ENCODE results near the gene BABAM2.
A peak's percentile ranks its signal among the peaks of the same experiment; 100 is the strongest.
"Not testable (repeated sequence)": the region's sequence is repeated elsewhere in the genome, so short reads cannot be mapped to it uniquely, and the experiment has no call there.

The BABAM2 gene

DNA sequence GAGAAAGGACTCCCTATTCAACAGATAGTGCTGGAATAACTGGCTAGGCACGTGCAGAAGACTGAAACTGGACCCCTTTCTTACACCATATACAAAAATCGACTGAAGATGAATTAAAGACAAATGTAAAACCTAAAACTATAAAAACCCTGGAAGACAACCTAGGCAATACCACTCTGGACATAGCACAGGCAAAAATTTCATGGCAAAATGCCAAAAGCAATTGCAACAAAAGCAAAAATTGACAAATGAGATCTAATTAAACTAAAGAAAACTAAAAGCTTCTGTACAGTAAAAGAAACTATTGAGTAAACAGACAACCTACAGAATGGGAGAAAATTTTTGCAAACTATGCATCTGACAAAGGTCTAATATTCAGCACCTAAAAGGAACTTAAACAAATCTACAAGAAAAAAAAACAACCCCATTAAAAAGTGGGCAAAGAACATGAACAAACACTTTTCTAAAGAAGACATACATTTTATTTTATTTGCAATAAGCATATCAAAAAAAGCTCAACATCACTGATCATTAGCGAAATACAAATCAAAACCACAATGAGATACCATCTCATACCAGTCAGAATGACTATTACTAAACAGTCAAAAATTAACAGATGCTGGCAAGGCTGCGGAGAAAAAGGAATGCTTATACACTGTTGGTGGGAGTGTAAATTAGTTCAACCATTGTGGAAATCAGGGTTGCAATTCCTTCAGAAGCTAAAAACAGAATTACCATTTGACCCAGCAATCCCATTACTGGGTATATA is 8.5 kb upstream of the BABAM2 start:
- not testable (repeated sequence) for DNase-seq

DNA sequence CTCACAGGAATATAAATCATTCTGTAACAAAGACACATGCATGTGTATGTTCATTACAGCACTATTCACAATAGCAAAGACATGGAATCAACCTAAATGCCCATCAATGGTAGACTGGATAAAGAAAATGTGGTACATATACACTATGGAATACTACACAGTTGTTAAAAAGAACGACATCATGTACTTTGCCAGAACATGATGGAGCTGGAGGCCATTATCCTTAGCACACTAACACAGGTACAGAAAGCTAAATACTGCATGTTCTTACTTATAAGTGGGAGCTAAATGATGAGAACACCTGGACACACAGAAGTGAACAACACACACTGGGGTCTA is 8.0 kb upstream of the BABAM2 start:
- DNase-seq: not testable (repeated sequence)

DNA sequence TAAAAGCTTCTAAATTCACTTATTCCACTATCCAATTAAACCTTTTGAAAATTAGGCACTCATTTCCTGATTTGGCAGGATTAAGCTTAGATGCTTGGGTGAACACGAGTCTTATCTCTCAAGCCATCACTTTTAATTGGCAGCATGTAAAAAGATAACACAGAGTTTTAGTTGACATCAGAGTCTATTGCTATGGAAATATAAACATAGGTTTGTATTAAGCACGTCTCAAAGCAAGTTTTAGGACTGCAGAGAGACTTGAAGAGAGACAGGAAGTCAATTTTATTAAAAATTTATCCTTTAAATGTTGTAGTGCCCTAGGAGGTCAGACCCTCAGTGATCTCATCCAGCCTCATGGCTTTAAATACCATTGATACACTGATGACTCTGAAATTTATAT is 5.9 kb upstream of the BABAM2 start:
- no peak for DNase-seq

DNA sequence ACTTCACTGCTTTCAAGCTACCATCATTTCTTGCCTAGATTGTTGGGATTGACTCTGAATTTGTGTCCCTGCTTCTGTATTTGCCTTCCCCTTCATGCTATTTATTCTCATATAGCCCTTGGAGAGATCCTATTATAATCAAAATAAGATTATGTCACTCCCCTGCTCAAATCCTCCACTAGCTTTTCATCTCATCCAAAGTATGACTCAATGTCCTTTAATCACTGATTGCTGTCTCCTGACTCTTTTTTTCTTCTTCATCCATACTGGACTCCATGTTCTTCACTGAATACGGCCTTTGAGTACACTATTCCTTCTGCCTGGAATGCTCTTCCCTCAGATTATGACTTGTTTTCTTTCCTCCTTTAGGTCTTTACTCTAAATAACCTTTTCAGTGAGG is 5.3 kb upstream of the BABAM2 start:
- no peak for DNase-seq

DNA sequence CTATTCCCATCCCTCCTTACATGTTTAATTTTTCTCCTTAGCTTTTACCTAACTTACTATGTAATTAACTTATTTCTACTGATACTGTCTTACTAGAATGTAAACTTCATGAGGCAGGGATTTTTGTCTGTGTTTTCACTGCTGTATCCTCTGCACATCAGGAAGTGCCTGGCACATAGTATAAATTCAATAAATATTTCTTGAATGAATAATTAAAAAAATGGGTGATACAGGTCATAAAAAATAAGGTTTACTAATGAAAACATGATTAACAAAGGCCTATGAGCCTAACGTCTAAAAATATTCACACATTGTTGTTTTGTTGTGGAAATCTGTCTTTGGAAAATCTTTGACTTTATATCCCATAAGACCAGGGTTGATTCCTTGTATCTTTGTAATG is 4.9 kb upstream of the BABAM2 start:
- no peak for DNase-seq

DNA sequence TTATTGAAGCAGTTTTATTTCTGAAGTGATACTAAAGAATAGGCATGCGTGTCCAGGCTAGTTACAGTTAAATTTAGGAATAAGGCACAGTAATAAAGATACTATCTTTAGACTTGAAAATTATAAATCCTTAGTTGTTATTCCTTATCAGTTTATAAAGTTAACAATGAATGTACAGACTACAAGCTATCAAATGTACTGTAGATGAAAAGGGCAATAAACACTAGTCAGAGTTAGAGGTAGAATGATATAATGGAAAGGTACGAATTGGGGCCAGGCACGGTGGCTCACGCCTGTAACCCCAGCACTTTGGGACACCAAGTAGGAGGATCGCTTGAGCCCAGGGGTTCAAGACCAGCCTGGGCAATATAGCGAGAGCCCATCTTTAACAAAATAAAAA is 4.2 kb upstream of the BABAM2 start:
- DNase-seq: no peak

DNA sequence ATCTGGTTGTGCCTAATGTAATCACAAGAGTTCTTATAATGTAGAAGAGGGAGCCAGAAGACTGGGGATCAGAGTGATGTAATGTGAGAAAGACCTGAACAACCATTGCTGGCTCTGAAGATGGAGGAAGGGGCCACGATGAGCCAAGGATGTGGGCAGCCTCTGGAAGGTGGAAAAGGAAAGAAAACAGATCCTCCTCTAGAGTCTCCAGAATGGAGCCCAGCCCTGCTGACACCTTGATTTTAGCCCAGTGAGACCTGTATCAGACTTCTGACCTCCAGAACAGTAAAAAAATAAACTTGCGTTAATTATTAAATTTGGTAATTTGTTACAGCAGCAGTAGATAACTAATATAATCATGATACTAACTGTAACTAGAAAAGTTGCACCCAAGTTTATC is 3.4 kb upstream of the BABAM2 start:
- no peak for DNase-seq

DNA sequence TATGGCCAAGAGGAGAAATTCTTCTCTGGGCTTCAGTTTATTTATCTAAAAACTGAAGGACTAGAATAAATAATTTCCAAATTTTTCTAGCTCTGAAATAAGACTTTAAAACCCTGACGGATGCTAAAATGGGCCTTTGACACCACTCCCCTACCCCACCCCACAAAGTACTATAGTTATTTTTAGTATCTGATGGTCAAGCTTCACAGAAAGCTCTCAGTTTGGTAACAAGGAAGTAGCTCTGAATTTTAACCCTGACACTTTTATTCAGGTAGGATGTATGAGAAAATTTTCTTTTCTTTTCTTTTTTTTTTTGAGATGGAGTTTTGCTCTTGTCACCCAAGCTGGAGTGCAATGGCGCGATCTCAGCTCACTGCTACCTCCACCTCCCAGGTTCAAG is 2.7 kb upstream of the BABAM2 start:
- DNase-seq: no peak

DNA sequence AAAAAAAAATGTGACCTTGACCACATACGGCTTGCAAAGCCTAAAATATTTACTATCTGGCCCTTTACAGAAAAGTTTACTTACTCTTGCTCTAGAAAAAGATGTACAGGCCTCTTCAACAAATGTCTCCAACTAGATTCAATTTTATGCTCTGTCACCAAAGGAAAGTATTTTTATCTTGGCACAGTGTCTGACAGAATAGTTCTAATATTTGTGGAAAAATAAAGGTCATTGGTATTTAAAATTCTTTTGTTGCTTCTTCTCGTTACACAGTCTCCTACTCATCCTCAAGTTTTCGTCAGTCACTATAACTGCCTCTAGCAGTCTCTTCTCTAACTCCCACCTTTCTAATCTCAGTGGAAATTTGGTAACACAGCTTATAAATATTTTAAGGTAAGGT is 1.7 kb upstream of the BABAM2 start:
- DNase-seq: no peak

DNA sequence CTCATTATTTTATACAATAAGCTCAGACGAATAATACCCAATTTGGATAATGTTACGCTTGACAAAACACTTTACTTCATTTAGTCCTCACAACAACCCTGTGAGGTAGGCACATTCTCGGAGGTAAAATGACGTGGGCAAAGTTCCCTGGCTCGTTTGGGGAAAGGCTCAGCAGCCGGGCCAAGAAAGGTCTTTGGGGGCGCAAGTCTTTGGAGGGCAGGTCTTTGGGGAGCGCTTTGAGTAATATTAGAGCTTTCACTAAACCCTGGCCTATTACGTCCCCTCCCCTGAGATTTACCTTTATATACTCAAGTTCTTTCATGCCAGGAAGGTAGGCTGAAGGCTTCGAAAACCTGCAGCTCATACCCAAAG is 769 bp upstream of the BABAM2 start:
- DNase-seq: no peak

DNA sequence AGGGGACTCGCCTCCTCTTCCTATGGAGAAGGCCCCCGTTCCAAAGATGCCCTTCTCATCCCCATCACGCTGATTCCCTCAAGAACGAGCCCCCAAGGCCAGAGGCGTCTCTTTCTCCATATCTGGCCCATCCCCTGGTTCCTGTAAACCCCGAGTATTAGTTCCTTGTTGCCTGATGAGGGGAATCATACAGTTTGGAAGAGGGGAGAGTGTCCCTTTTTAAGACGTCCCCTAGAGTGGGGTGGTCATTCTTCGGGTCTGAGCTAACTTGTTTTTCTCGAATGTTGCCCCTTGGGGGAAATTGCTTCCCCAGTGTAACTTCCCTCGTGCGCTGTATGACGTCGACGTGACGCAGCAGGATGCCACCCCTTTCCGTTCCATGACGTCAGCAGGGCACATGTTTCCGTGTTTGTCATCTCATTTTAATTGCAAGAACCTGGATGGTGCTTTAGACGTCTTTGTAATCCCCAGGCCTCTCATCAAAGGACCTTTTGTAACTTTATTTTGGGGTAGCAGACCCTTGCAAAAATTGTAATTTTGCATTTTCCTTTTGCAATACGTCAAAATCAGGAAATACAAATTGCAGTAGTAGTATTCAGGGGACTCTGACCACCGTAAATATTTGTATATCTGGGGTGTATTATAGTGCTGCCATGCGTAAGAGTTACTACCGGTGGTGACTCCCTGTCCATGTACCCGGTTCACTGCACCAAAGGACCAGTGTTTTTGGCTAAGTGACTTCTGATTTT is 569 bp downstream of the BABAM2 start:
- peak; percentile 73 for DNase-seq

DNA sequence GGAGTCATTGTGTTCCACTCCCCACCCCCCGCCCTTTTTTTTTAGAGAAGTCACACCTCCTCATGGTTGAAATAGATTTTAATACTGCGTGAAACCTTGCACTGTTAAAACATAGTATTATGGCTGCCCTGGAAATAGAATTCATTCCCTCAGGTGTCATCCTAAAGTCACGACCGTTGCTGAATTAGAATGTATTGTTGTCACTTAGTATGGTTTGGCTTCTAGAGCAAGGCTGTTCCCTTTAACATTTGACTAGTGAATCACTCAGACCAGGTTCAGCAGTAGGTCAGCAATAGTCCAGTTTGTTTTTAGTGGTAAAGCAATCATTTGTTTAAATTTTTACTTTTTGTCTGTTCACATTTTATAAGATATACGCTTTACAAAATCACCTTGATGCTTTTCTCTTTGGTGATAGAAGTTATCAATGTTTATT is 1.2 kb downstream of the BABAM2 start:
- DNase-seq: no peak

DNA sequence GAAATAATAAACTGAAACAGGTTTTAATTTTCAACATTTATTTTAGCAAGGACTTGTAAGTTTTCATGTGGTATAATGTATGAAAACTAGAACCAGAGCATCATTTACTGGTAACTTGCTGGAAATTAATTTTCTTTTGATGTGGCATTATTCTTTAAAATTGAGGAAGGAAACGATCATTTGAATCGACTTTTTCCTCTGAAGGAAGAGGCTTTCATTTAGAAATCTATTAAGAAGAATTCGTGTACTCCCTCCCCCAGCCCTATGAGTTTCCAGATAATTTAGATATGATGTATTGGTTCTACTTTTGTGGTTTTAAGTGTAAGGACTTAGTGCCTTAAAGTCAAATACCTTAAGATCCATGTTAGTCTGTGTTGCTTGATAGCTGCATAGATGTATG is 2.5 kb downstream of the BABAM2 start:
- DNase-seq: no peak

DNA sequence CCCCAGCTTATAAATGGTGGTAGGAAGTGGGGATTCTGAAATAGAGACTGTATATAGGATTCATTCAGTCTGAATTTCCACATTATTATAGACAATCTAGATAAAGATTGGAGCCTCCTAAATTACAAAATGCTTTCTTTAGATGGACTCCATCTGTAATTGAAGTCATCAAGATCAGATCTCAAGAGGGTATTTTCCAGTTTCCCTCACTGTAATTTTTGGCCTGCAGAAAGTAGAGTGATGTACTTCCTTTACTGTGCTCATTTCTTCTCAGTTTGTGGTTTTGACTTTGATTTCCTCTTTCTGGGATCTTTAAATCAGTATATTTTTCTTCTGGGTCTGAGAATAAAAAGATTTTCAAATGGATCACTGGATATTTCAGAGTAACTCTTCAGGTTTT is 7.2 kb downstream of the BABAM2 start:
- no peak for DNase-seq

DNA sequence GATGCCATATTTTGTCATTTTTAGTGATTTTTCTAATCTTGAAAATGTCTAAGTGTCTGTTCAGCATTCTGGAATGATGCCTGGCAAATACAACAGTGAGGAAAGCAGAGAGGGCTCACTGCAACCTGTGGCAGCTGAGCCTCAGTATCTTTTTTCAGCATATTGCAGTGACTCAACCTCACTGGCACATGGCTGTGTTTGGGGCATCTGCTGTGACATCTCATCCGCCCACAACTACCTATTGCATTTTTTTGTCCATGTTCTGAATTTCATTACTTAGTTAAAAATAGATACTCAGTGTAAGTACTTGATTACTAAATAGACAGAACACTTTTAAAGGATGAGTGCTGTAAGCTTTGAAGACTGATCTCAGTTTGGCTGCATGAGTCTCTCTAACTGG is 10.7 kb downstream of the BABAM2 start:
- DNase-seq: no peak

DNA sequence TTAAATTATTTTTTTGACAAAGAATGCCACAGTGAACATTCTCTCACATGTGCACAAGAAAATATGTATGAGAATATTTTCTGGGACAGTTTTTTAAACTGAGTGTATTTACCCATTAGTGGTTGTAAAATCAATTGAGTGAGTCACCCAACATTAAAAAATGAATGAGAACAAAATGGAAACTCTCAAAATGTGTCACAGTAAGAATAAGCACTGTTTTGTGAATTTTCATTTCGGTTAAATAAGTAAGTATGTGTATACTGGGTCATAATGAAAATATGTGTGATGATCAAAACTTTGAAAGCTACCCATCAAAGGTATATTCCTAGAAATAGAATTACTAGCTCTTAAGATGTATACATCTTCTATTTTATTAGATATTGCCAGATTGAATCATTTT is 11.6 kb downstream of the BABAM2 start:
- DNase-seq: no peak

DNA sequence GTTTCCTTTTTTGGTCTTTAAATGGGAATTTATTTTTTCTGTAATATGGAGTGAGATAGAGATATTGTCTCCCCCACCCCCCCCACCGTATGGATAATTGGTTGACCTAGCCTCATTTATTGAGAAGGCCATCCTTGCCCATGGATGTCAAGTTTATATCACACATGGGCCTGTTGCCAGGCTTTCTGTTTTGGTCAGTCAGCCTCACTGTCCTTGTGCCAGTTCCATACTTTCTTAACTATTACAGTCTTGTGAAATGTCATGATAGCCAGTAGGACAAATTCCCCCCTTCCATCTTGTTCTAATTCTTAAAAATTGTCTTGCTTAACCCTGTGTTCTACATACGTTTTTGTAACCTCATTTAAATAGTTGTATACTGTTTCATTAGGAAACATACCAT is 12.5 kb downstream of the BABAM2 start:
- DNase-seq: no peak

DNA sequence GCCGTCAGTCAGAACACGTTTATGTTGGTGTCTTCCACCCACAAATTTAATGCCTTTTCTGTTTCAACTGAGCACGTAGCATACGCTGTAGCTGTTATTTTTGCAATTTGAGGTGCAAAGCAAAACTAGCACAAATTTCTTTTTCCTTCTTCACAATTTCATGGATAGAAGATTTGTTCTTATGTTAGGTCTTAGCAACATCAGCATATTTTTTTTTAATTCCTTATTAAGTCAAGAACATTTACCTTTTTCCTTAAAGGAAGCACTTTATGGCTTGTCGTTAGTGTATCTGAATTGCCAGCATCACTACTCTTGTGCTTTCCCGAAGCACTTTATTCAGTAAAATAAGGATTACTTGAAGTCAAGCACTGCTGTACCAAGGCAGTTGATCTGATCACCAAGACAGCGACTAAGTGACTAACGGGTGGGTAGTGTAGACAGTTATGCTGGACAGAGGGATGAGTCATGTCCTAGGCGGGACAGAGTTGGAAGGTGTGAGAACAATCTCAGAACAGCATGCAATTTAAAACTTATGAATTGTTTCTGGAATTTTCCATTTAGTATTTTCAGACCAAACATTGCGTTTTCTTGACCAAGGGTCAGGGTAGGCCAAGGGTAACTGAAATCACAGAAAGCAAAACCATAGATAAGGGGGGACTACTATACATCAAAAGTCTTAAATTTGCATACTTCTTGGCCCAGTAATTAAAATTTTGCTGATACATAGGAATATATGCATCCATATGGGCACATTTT is 13.3 kb downstream of the BABAM2 start:
- no peak for DNase-seq

DNA sequence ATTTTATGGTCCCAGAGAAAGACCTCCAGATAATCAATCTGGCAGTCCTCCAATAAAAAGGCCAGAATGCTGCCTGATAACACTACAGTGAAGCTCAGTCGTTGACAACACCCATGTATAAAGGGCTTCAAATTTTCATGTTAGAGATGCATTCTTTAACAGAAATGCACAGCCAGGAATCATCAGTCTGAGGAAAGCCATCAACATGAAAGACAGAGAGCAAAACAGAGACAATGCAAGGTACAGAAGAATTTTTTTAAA is 13.8 kb downstream of the BABAM2 start:
- no peak for DNase-seq

DNA sequence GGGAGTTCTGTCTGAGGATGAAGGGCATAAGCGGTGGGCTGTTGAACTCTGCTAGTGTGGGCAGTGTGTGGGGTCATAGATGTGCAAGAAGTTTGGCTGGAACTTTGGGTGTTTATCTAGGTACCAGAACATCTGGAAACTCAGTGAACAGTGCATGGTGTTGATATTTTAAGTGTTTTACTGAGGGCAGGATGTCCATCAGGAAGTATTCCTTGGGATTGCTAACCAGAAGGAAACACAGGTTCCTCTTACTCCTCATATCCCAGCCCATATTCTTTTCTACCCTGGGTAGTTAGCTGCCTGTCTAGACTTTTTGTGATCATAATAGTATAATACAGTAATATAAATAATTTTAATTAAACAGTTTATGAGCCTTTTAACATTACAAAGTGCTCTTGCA is 15.5 kb downstream of the BABAM2 start:
- no peak for DNase-seq

DNA sequence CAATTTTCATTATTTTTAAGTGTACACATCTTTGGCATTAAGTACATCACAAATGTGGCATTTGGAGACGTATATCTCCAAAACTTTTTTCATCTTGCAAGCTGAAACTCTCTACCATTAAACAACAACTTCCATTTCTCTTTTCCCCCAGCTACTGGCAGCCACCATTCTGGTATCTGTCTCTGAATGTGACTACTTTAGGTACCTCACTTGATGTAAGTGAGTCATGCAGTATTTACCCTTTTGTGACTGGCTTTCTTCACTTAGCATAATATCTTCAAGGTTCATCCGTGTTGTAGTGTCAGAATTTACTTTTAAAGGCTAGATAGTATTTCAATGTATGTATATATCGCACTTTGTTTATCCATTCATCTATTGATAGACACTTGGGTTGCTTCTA is 17.0 kb downstream of the BABAM2 start:
- DNase-seq: no peak

DNA sequence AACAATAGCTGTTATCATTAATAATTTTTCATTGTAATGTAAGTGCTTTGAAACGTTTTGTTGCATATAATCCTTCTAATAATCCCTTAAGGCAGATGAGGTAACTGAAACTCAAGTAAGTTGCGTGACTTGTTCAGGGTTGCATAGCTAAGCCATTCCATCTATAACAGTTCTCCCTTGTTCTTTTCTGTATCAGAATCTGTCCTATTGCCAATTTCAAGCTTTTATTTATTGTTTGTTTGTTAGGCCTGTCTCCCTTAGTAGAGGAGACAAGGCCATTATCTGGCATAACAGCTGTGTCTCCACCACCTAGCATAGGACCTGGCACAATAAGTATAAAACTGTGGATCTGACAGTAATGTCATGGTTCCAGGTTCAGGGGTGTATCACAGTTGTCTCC is 19.4 kb downstream of the BABAM2 start:
- no peak for DNase-seq

DNA sequence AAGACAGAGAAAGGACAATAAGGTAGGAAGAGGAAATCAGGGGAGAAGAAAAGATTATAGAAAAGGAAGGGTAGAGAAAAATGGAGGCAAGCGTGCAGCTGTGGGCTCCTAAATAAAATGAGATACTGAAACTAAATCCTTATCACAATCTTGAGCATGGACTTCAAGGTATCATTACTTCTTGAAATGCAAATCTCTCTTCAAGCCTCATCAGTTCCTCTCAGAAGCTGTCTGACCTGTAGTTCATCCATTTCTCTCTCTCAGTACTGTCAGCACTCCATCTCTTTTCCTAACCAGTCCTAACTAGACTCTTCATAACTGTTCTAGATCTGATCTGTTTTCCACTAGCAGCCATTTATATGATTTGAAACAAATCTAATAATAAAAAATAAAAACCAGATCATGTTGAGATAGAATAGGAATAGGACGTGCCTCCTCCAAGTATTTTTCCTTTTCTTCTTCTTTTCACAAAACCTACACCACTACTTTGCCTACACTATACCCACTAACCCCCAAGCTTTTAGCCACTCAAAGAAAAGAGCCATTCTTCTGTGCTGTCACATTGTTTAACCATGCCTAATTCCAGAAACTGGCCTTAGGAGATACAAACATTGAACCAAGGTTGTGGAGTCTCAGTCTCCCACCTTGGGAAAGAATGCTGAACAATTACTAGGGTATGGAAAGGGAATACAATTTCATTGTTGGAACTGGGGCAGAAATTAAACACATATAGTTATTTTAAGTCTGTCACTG is 21.1 kb downstream of the BABAM2 start:
- DNase-seq: no peak

DNA sequence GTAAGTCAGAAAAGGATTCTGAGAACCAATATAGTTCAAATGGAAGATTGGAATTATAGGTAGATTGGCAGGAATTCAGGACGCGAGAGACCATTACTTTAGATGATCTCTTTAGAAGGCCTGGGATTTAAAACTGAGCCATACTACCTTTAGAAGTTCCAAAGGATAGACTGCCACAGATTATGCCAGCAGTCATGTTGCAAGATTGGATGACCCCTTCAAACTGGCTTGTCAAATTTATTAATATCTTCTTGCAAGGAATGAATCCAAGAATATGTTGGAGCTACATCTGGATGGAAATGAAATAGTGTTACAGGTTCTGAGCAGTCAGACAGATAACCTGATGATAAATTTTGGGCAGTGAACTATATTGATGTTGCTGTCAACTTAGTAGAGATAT is 22.0 kb downstream of the BABAM2 start:
- no peak for DNase-seq
